ENCODE data around the gene PIM2. TPM values are rescaled to one million over a fixed set of nuclear protein-coding genes. Genes with fewer than 3 reads are reported as not detected.

The PIM2 gene
- total RNA-seq, 1 experiment from 2014 or later, result 25.6 TPM

DNA sequence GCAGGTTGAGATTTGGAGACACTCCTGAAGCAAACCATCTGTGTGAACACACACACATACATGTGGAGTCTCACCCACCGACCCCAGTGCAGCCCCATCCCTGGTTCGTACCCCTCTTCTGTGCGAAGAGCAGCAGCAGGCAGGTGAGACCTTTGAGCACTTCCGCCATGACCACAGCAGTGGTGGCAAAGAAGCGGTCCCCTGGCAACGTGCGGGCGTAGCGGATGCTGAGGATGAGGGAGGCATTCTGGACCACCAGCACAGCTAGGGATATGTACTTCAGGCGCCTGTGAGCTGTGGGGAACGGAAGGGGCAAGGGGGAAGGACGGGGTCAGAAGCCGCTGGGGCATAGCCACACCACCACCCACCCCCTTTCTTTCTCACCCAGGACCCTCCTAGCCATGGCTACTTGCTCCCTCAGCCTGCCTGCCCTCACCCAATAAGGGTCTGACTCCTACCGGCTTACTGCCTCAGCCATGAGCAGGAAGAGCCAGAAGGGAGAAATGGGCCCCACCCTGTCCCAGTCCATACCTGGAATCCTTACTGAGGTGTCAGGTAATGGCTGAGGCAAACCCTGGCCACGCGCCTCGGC, 9.0 kb downstream of the PIM2 start:
- ChIA-PET CTCF (no interaction called here), POLR2A (ENCODE audit: unreplicated experiment) (no interaction called here)
- Histone ChIP-seq H3K79me2 (ENCODE audit: low read length) (peaks cover 32% of the 10 kb centered on the region), H4K20me1 (ENCODE audit: low read length) (no peaks in the 10 kb centered on the region), H3K9me2 (replicated peaks; ENCODE audit: low read length) (no peaks in the 10 kb centered on the region), H3K9ac (ENCODE audit: low read length) (no peak overlapping the region), H3K9me3 (ENCODE audit: low read length) (no peaks in the 10 kb centered on the region), H3K4me2 (ENCODE audit: low read length) (peak overlapping the region; percentile 95), H3K4me3 (ENCODE audit: low read length) (peak overlapping the region; percentile 85; the same call in 1 of the 2 replicates), H3K36me3 (ENCODE audit: low read depth, low read length) (peaks cover 2% of the 10 kb centered on the region; the same call in 1 of the 2 replicates), H3K27ac (ENCODE audit: low read length) (no peak overlapping the region), H3K4me1 (ENCODE audit: insufficient read depth, low read length) (peaks cover 16% of the 10 kb centered on the region), H2AFZ (ENCODE audit: low read length) (no peak overlapping the region), H3K27me3 (ENCODE audit: low read length) (no peaks in the 10 kb centered on the region), H3F3A (ENCODE audit: low read length, unreplicated experiment) (no peaks in the 10 kb centered on the region)
- no peak for TF ChIP-seq EZH2 (IDR thresholded peaks at IDR 0.05; ENCODE audit: low read length, unreplicated experiment)
- TF ChIP-seq, protein P1, sequence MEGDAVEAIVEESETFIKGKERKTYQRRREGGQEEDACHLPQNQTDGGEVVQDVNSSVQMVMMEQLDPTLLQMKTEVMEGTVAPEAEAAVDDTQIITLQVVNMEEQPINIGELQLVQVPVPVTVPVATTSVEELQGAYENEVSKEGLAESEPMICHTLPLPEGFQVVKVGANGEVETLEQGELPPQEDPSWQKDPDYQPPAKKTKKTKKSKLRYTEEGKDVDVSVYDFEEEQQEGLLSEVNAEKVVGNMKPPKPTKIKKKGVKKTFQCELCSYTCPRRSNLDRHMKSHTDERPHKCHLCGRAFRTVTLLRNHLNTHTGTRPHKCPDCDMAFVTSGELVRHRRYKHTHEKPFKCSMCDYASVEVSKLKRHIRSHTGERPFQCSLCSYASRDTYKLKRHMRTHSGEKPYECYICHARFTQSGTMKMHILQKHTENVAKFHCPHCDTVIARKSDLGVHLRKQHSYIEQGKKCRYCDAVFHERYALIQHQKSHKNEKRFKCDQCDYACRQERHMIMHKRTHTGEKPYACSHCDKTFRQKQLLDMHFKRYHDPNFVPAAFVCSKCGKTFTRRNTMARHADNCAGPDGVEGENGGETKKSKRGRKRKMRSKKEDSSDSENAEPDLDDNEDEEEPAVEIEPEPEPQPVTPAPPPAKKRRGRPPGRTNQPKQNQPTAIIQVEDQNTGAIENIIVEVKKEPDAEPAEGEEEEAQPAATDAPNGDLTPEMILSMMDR (conservative IDR thresholded peaks at IDR 0.05; ENCODE audit: low read depth, low read length), result no peak
- TF ChIP-seq EZH2phosphoT487 (IDR thresholded peaks at IDR 0.05; ENCODE audit: borderline replicate concordance, low read length), result no peak
- intact Hi-C loops (cut with micrococcal nuclease), result loop anchor here (2.0 to 5.0 kb wide), 2 partner anchors 13 to 107 kb away; partner anchors contain the start of genes HDAC6, PQBP1 and TIMM17B
- BruUV-seq (replicated peaks), result no TSS peak
- no peak for ATAC-seq
- no peak for DNase-seq

DNA sequence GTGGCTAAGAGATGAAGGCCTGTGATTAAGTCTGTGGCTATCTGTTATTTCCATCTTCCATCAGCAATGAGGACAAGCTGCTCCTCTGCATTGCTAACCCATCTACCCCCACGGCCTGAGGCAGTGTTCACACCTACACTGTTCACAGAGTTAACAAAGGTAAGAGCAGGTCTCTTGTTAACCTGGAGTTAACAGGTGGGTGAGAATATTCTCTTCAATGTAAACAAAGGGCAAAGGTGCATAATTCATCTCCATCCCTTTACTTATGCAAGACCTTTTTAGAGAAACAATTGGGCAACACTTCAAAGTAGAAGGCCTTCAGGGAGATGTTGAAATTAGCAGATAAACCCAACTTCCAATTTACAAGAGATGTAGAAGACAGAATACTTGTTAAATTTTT, 10.2 kb downstream of the PIM2 start:
- no peaks in the 10 kb centered on the region for H3K9me3 ChIP-seq (ENCODE audit: low read length)
- H3K27me3 ChIP-seq (ENCODE audit: low read length), result no peaks in the 10 kb centered on the region
- no peaks in the 10 kb centered on the region for H4K20me1 ChIP-seq (ENCODE audit: low read length)
- H3K4me1 ChIP-seq (ENCODE audit: insufficient read depth, low read length), result peaks cover 16% of the 10 kb centered on the region
- H3K9ac ChIP-seq (ENCODE audit: low read length), result no peak overlapping the region
- H3K4me3 ChIP-seq (ENCODE audit: low read length), result no peak overlapping the region
- CTCF ChIA-PET, result no interaction called here
- TF ChIP-seq, protein P1 (conservative IDR thresholded peaks at IDR 0.05; ENCODE audit: low read depth, low read length), result no peak
- TF ChIP-seq EZH2 (IDR thresholded peaks at IDR 0.05; ENCODE audit: low read length, unreplicated experiment), result no peak
- TF ChIP-seq EZH2phosphoT487 (IDR thresholded peaks at IDR 0.05; ENCODE audit: borderline replicate concordance, low read length), result no peak
- no peaks in the 10 kb centered on the region; the same call in 1 of the 2 replicates for H3K36me3 ChIP-seq (ENCODE audit: low read depth, low read length)
- no peak overlapping the region for H3K4me2 ChIP-seq (ENCODE audit: low read length)
- H3K9me2 ChIP-seq (replicated peaks; ENCODE audit: low read length), result no peaks in the 10 kb centered on the region
- H3K27ac ChIP-seq (ENCODE audit: low read length), result no peak overlapping the region
- no TSS peak for BruUV-seq (replicated peaks)
- ATAC-seq (no peak), DNase-seq (no peak)
- POLR2A ChIA-PET (ENCODE audit: unreplicated experiment), result interaction anchor here (0.5 kb wide), 1 partner anchor 107 kb away, joined by 3 read pairs; no protein-coding TSS in a partner anchor
- intact Hi-C loops (cut with micrococcal nuclease), result no loop called here
- no peak overlapping the region for H2AFZ ChIP-seq (ENCODE audit: low read length)
- peaks cover 32% of the 10 kb centered on the region for H3K79me2 ChIP-seq (ENCODE audit: low read length)
- no peaks in the 10 kb centered on the region for H3F3A ChIP-seq (ENCODE audit: low read length, unreplicated experiment)

DNA sequence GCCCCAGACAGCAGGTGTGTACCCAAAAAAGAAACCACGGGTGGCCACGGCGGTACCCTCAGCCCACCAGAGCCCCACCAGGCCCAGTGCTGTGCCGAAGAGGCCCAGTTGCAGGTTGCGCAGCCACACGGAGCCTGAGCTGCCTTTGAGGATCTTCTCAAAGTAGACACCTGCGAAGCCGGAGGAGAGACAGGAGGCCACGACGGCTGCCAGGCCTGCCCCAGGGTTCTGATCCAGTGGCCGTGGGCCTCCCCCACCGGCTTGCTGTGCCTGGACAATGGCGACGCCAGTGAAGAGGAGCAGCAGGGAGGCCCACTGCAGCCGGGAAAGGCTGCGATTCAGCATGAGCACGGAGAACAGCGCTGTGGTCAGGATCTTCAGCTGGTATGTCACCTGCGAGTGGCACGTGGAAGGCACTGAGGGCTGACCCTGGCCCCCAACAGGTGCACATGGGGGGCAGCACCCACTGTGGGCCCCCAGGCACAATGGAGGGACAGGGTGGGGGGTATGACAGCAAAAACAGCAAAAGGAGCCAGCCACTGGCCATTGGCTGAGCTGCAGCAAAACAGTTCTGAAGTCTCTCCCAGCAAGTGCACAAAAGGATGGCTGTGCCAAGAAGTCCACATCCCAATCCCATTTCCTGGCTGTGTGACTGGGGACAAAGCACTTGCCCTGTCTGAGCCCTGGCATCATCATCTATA, 13.6 kb downstream of the PIM2 start:
- BruUV-seq (replicated peaks), result no TSS peak
- intact Hi-C loops (cut with micrococcal nuclease), result no loop called here
- TF ChIP-seq EZH2phosphoT487 (IDR thresholded peaks at IDR 0.05; ENCODE audit: borderline replicate concordance, low read length) (no peak), EZH2 (IDR thresholded peaks at IDR 0.05; ENCODE audit: low read length, unreplicated experiment) (no peak)
- TF ChIP-seq, protein P1 (conservative IDR thresholded peaks at IDR 0.05; ENCODE audit: low read depth, low read length), result no peak
- ATAC-seq (no peak), DNase-seq (no peak)
- no peaks in the 10 kb centered on the region for H3F3A ChIP-seq (ENCODE audit: low read length, unreplicated experiment)
- no peaks in the 10 kb centered on the region for H3K27me3 ChIP-seq (ENCODE audit: low read length)
- H3K27ac ChIP-seq (ENCODE audit: low read length), result no peak overlapping the region
- no peak overlapping the region for H3K4me3 ChIP-seq (ENCODE audit: low read length)
- H3K4me1 ChIP-seq (ENCODE audit: insufficient read depth, low read length), result peaks cover 3% of the 10 kb centered on the region; the same call in 1 of the 2 replicates
- H4K20me1 ChIP-seq (ENCODE audit: low read length), result no peaks in the 10 kb centered on the region
- no peak overlapping the region for H3K4me2 ChIP-seq (ENCODE audit: low read length)
- H3K79me2 ChIP-seq (ENCODE audit: low read length), result peaks cover 29% of the 10 kb centered on the region
- peaks cover 6% of the 10 kb centered on the region for H3K36me3 ChIP-seq (ENCODE audit: low read depth, low read length)
- no peaks in the 10 kb centered on the region for H3K9me3 ChIP-seq (ENCODE audit: low read length)
- ChIA-PET POLR2A (ENCODE audit: unreplicated experiment) (interaction anchor here (0.5 kb wide), 1 partner anchor 1065 kb away, joined by 4 read pairs; no protein-coding TSS in a partner anchor), CTCF (no interaction called here)
- H3K9ac ChIP-seq (ENCODE audit: low read length), result no peak overlapping the region
- no peaks in the 10 kb centered on the region for H3K9me2 ChIP-seq (replicated peaks; ENCODE audit: low read length)
- no peak overlapping the region for H2AFZ ChIP-seq (ENCODE audit: low read length)

Measured in PC-3 (cell line).